BJ (cell line): ENCODE data around the gene LRMDA. TPM values are rescaled to one million over a fixed set of nuclear protein-coding genes. Genes with fewer than 3 reads are reported as not detected.

Experiments used
- CTCF ChIA-PET: fragments of 350-600 bp; formaldehyde crosslinking; extraction: SDS; loops from one replicate; lab custom pipeline; 2021; ENCODE audit warnings: antibody characterized with exemption, inconsistent platforms; lab: Yijun Ruan, JAX
- POLR2A ChIA-PET: fragments of 300-600 bp; sonication (Branson Sonifier 250); formaldehyde crosslinking; extraction: SDS; loops from one replicate; lab custom pipeline; 2021; ENCODE audit warnings: antibody characterized with exemption; lab: Charles Lee
- DNase-seq: peaks from one replicate; pipeline ENCODE4 v3.0.0-alpha.2; 2011; ENCODE audit warnings: low read depth
- H3K27me3 ChIP-seq: 2 replicates; pipeline ENCODE4 v1.6.0; 2011; ENCODE audit warnings: low read length; ENCODE audit not compliant: control insufficient read depth, insufficient read depth
- H3K36me3 ChIP-seq: 2 replicates; pipeline ENCODE4 v1.5.1; 2011; ENCODE audit warnings: low read length; ENCODE audit not compliant: control insufficient read depth, insufficient read depth
- H3K4me3 ChIP-seq: 2 replicates; pipeline ENCODE4 v1.5.1; 2011; ENCODE audit warnings: low read depth, mild to moderate bottlenecking, control low read depth, low read length
- CTCF ChIP-seq: IDR thresholded peaks from 2 replicates; pipeline ENCODE4 v1.5.1; 2011; ENCODE audit warnings: low read depth, mild to moderate bottlenecking, control low read depth, inconsistent platforms, low read length, moderate library complexity; ENCODE audit not compliant: insufficient read depth
- polyA plus RNA-seq: library from polyadenylated mRNA; depleted of rRNA; stranded (reverse); fragments of >200 nt; gene quantifications from 2 replicates; pipeline ENCODE4 v1.2.3, GENCODE V29; 2011

LRMDA gene
- polyA plus RNA-seq, 1 experiment = not detected

GRCh38 chr10:76185471-76186301 is 754.3 kb downstream of the LRMDA start:
- no peak for TF ChIP-seq CTCF
- POLR2A ChIA-PET = interaction anchor here (0.6 kb wide), 1 partner anchor 122 kb away, joined by 3 read pairs; no protein-coding TSS in a partner anchor
- no peak overlapping the region for H3K4me3 ChIP-seq
- no peak for DNase-seq
- H3K27me3 ChIP-seq = no peaks in the 10 kb centered on the region; the same call in none of the 2 replicates
- CTCF ChIA-PET = no interaction called here
- no peaks in the 10 kb centered on the region for H3K36me3 ChIP-seq

DNA sequence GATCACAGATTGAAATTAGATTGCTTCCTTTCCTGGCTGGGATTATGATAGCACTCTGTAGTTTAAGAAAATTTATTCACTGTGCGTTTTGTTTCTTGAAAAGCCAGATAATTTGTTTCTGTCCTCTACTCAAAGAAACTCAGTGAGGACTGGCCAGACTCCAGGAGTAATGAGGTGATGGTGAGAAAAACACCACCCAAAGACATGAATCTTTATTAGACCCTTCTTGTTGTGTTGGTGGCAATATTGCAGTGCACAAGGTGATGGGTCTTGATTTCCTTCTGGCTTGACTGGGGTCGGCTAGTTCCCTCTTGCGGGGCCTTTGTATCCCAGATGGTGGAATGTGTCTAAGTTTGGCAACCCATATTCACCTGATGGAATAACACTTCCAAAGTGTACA is 756.8 kb downstream of the LRMDA start:
- no peak for DNase-seq
- POLR2A ChIA-PET = no interaction called here
- no peak for TF ChIP-seq CTCF
- CTCF ChIA-PET = no interaction called here
- H3K4me3 ChIP-seq = no peak overlapping the region
- no peaks in the 10 kb centered on the region; the same call in 1 of the 2 replicates for H3K27me3 ChIP-seq
- H3K36me3 ChIP-seq = no peaks in the 10 kb centered on the region

DNA sequence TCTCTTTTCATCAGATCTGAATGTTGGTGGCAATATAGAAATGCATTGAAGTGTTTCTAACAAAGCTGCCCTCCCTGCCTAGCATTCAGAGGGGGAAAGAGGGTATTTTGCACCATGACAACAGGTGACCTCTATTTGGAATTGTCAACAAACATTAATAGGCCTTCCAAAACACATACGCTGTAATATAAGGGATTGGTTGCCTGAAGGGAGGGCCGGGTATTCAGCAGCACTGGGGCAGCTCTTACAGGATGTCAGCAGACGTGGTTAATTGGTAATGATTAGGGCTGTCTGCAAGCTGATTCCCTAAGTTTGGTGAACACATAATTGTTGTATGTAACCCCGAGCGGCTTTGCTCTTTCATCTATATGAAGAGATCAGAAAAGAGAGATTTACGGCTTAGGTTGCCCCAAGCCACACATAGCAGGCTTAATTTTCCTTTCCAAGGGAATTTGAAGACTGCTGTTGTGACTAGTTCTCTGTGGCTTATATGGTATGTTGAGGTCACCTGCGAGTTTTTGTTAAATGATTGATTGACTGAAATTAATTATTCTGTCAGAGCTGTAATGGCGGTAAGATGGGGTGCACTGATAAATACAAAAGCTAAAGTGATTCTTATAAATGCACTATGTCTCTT is 759.3 kb downstream of the LRMDA start:
- CTCF ChIA-PET = no interaction called here
- POLR2A ChIA-PET = no interaction called here
- H3K27me3 ChIP-seq = no peaks in the 10 kb centered on the region; the same call in 1 of the 2 replicates
- H3K4me3 ChIP-seq = no peak overlapping the region
- no peaks in the 10 kb centered on the region for H3K36me3 ChIP-seq
- TF ChIP-seq CTCF = no peak
- no peak for DNase-seq

GRCh38 chr10:76191336-76191735 is 759.9 kb downstream of the LRMDA start:
- ChIA-PET CTCF (no interaction called here), POLR2A (no interaction called here)
- Histone ChIP-seq H3K36me3 (no peaks in the 10 kb centered on the region), H3K27me3 (no peaks in the 10 kb centered on the region; the same call in 1 of the 2 replicates), H3K4me3 (no peak overlapping the region)
- TF ChIP-seq CTCF = no peak
- DNase-seq = no peak

GRCh38 chr10:76192151-76192550 is 760.7 kb downstream of the LRMDA start:
- no peak for DNase-seq
- CTCF ChIA-PET = interaction anchor here (0.8 kb wide), 1 partner anchor 17 kb away, joined by 3 read pairs; no protein-coding TSS in a partner anchor

More at GRCh38 chr10:76192151-76192550, 760.7 kb downstream of the LRMDA start:
- Histone ChIP-seq H3K4me3 (no peak overlapping the region), H3K36me3 (no peaks in the 10 kb centered on the region), H3K27me3 (no peaks in the 10 kb centered on the region; the same call in 1 of the 2 replicates)
- POLR2A ChIA-PET = no interaction called here
- no peak for TF ChIP-seq CTCF
